ENCODE results near the gene PAK5. TPM values are rescaled to one million over a fixed set of nuclear protein-coding genes. Genes with fewer than 3 reads are reported as not detected.
A peak's percentile ranks its signal among the peaks of the same experiment; 100 is the strongest.

PAK5 gene
- total and polyA plus RNA-seq, 12 donors: 0.04 TPM; not detected in 11

DNA sequence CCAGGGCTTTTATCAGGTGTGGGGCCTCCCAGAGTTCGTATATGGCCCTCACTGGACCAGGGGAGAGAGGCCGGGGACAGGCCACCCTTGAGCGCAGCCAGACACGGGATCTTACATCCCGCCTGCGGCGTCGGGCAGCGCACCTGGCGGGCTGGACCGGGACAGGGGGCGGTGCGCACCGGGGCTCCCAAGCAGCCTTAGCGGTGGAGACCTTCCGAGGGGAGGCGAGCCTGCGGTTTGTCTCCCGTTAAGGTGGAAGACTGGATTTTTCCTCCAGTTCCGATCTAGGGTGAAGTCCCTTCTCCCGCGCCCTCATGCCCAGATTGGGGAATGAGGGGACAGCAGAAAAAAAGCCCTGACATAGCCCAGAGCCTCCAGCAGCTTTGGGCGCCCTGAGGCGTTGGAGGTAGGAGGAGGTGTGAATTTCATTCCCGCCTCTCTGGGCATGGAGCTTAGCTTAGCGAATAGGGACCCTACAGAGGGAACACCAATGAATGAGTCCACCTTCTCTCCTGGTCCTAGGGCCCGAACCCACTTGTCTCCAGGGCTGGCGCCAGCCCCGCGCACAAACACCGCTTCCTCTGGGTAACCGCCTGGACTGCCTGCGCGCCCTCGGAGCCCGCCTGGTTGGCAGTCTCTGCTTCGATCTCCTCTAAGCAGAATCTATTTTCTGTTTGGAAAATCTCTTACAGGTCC lies 331.2 kb downstream of the PAK5 start:
- TF ChIP-seq, protein P1, sequence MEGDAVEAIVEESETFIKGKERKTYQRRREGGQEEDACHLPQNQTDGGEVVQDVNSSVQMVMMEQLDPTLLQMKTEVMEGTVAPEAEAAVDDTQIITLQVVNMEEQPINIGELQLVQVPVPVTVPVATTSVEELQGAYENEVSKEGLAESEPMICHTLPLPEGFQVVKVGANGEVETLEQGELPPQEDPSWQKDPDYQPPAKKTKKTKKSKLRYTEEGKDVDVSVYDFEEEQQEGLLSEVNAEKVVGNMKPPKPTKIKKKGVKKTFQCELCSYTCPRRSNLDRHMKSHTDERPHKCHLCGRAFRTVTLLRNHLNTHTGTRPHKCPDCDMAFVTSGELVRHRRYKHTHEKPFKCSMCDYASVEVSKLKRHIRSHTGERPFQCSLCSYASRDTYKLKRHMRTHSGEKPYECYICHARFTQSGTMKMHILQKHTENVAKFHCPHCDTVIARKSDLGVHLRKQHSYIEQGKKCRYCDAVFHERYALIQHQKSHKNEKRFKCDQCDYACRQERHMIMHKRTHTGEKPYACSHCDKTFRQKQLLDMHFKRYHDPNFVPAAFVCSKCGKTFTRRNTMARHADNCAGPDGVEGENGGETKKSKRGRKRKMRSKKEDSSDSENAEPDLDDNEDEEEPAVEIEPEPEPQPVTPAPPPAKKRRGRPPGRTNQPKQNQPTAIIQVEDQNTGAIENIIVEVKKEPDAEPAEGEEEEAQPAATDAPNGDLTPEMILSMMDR (IDR thresholded peaks at IDR 0.05): no peak
- peaks cover 18 to 81% (median 76%) of the 10 kb centered on the region in 7 donors for H3K27me3 ChIP-seq
- 5 to 10% methylated on average over 37 of the region's 37 CpGs for WGBS, 2 donors
- intact Hi-C loops (cut with DNase I): no loop called here
- ATAC-seq (no peak), DNase-seq (no peak)
- no peak overlapping the region for H3K27ac ChIP-seq
- no peak overlapping the region for H3K4me3 ChIP-seq
- H3K4me1 ChIP-seq: peaks cover 5 to 29% (median 11%) of the 10 kb centered on the region in 9 donors
- H3K9me3 ChIP-seq: no peaks in the 10 kb centered on the region
- H3K36me3 ChIP-seq: no peaks in the 10 kb centered on the region

DNA sequence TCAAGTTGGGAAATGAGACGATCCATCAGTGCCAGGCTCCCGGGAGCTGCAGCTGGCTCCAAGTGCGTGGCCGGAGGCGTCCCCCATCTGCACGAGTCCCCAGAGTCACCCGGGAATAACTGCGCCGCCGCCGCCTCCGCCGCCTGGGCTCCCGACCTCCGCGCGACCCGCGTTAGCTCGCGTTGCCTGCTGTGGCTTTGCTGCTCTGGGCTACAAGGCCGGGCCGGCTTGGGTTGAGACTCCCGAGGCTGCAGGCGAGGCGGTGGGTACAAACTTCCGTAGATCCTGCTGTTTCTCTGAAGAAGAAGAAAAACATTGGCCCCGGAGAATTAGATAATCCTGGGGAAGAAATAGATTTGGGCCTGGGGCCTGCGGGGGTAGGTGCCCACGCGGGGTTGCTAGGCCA lies 331.9 kb downstream of the PAK5 start:
- WGBS, 2 donors: 2 to 4% methylated on average over 31 of the region's 31 CpGs
- Histone ChIP-seq H3K36me3 (no peaks in the 10 kb centered on the region), H3K27me3 (peaks cover 18 to 74% (median 72%) of the 10 kb centered on the region in 7 donors), H3K9me3 (no peaks in the 10 kb centered on the region), H3K4me3 (peak overlapping the region in 8 of 10 donors; percentile 12 to 33 (median 26)), H3K27ac (no peak overlapping the region), H3K4me1 (peaks cover 5 to 29% (median 11%) of the 10 kb centered on the region in 9 donors)
- TF ChIP-seq, protein P1 (IDR thresholded peaks at IDR 0.05): no peak
- intact Hi-C loops (cut with DNase I): no loop called here
- DNase-seq (peak in 1 of 2 donors; percentile 22), ATAC-seq (peak in 3 of 8 donors; percentile 20 to 42 (median 38))

DNA sequence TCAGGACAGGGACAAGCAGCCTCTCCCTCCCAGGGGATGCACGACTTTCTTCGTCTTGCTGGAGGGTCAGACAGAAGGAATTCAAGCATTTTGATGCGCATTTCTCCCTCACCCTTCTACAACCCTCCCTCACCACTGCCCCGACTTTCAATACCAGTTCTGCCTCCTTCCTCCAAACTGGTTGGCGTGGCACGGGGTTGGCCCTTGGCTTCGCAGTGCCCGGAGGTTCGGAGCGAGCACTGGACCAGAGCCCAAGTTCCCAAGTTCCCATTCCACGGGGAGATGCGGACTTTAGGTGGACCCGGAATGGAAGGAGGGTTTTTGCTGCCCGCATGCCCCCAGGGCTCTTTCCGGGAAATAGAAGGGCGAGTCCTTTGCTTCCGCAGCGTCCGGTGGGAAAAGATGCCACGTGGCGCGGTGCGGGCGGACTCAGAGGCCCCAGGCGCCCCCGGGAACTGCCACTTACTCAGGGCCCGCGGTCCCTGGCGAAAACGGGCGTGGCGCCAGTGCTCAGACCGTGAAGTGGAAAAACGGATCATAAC lies 332.5 kb downstream of the PAK5 start:
- peaks cover 18 to 68% (median 66%) of the 10 kb centered on the region in 7 donors for H3K27me3 ChIP-seq

DNA sequence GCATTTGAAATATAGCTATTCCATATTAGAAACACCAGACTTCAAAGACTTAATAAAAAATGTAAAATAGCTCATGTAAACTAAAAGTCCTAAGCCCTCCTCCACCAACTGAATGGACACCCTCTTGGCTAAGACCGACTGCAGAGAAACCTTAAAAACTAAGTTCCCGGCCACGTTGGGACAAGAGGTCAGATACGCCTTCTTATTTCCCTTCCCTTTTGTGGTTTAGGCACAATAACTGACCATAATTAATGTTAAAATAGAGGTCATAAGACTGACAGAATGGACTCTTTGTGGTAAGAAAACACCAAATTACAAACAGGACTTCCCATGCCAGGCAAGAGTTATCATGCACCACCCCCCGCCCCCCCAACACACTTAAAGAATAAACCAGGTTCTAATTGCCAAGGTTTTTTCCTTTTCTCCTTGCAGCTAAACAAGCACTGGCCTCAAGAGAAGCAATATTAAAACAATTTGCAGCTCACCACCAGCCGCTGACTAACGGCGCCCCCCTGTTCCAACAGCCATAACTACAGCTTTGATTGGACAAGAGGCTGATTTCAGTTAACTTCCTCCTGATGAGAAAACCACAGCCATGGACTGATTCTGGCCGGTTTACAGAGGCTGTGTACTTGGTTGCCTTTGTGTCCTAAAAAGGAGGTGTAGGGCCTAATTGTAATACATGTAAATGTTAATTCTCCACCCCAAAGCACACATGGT lies 335.2 kb downstream of the PAK5 start:
- DNase-seq: no peak
- peaks cover 18 to 41% (median 40%) of the 10 kb centered on the region in 7 donors for H3K27me3 ChIP-seq
- peaks cover 5 to 37% (median 11%) of the 10 kb centered on the region in 9 donors for H3K4me1 ChIP-seq
- no peak overlapping the region for H3K4me3 ChIP-seq
- TF ChIP-seq, protein P1 (IDR thresholded peaks at IDR 0.05): peak in 1 of 9 donors; percentile 10
- no peaks in the 10 kb centered on the region for H3K36me3 ChIP-seq
- no peak for ATAC-seq
- intact Hi-C loops (cut with DNase I): no loop called here
- no peaks in the 10 kb centered on the region for H3K9me3 ChIP-seq
- WGBS, 2 donors: 57 to 58% methylated on average over 9 of the region's 9 CpGs
- H3K27ac ChIP-seq: no peak overlapping the region

More for the DNA sequence above, 332.5 kb downstream of the PAK5 start:
- WGBS, 2 donors: 7 to 8% methylated on average over 34 of the region's 34 CpGs
- DNase-seq (peak in 1 of 2 donors; percentile 17), ATAC-seq (peak in 1 of 8 donors; percentile 15)
- no peak overlapping the region for H3K27ac ChIP-seq
- H3K9me3 ChIP-seq: no peaks in the 10 kb centered on the region
- peaks cover 5 to 29% (median 11%) of the 10 kb centered on the region in 9 donors for H3K4me1 ChIP-seq
- peak overlapping the region in 8 of 10 donors; percentile 12 to 33 (median 26) for H3K4me3 ChIP-seq
- H3K36me3 ChIP-seq: no peaks in the 10 kb centered on the region
- TF ChIP-seq, protein P1 (IDR thresholded peaks at IDR 0.05): no peak
- intact Hi-C loops (cut with DNase I): no loop called here
